Measurements from ENCODE around the gene NDC80.
"Not testable (repeated sequence)": the region's sequence is repeated elsewhere in the genome, so short reads cannot be mapped to it uniquely, and the experiment has no call there.

DNA sequence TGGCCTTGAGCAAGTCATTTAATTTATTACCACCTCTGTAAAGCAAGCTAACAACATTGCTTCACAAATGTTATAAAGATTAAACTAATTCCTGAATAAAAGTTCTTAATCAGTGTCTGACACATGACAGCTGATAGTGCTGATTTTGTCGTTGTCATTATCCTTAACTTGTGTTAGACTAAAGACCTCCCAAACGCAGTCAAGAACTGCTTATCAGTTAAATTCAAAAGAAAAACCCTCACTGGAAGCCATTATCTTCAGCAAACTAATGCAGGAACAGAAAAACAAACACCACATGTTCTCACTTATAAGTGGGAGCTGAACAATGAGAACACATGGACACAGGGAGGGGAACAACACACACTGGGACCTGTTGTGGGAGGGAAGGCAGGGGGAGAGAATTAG, 46.6 kb upstream of the NDC80 start:
- TF ChIP-seq, protein P1, sequence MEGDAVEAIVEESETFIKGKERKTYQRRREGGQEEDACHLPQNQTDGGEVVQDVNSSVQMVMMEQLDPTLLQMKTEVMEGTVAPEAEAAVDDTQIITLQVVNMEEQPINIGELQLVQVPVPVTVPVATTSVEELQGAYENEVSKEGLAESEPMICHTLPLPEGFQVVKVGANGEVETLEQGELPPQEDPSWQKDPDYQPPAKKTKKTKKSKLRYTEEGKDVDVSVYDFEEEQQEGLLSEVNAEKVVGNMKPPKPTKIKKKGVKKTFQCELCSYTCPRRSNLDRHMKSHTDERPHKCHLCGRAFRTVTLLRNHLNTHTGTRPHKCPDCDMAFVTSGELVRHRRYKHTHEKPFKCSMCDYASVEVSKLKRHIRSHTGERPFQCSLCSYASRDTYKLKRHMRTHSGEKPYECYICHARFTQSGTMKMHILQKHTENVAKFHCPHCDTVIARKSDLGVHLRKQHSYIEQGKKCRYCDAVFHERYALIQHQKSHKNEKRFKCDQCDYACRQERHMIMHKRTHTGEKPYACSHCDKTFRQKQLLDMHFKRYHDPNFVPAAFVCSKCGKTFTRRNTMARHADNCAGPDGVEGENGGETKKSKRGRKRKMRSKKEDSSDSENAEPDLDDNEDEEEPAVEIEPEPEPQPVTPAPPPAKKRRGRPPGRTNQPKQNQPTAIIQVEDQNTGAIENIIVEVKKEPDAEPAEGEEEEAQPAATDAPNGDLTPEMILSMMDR (conservative IDR thresholded peaks at IDR 0.05 in 1 of 2, IDR thresholded peaks at IDR 0.05 in 1 of 2; ENCODE audit: extremely low read depth in 1 of 2, insufficient read depth in 1 of 2, low read depth in 1 of 2, low read length in 2 of 2): not testable (repeated sequence)
- not testable (repeated sequence) for TF ChIP-seq EZH2 (IDR thresholded peaks at IDR 0.05; ENCODE audit: borderline replicate concordance, low read length)

Data from mammary epithelial cell (primary cell).